A549 (cell line): Measurements from ENCODE around the gene TNRC18.

Experiments
- CBX8 ChIP-seq: fragments of 200-600 bp; sonication (generic); IDR thresholded peaks from 2 replicates; pipeline ENCODE4 v1.6.1; 2016
- CTCF ChIP-seq: fragments of >200 bp; sonication (Bioruptor Twin); formaldehyde crosslinking; IDR thresholded peaks from 3 replicates; pipeline ENCODE4 v1.5.1; 2016
- MAFK ChIP-seq: fragments of 450-650 bp; IDR thresholded peaks from 2 replicates; pipeline ENCODE4 v1.6.1; 2014; ENCODE audit not compliant: partially characterized antibody
- MYC ChIP-seq: IDR thresholded peaks from 2 replicates; pipeline ENCODE4 v1.6.1; 2012; ENCODE audit warnings: mild to moderate bottlenecking, inconsistent platforms, low read length, improper control_type of control experiment, borderline replicate concordance
- PBX3 ChIP-seq: IDR thresholded peaks from 2 replicates; pipeline ENCODE4 v1.6.1; 2012
- PHF8 ChIP-seq: fragments of 200-600 bp; sonication (generic); IDR thresholded peaks from 2 replicates; pipeline ENCODE4 v1.6.1; 2016; ENCODE audit warnings: low read depth, mild to moderate bottlenecking, antibody characterized with exemption, moderate library complexity, borderline replicate concordance
- POLR2A ChIP-seq: IDR thresholded peaks from 2 replicates; pipeline ENCODE4 v1.6.1; 2012; ENCODE audit warnings: mild to moderate bottlenecking, low read length
- RCOR1 ChIP-seq: fragments of 150-350 bp; IDR thresholded peaks from 2 replicates; pipeline ENCODE4 v1.6.1; 2014; ENCODE audit warnings: antibody characterized with exemption, low read length, low read depth
- RNF2 ChIP-seq: fragments of 200-600 bp; sonication (generic); IDR thresholded peaks from 2 replicates; pipeline ENCODE4 v1.6.1; 2016; ENCODE audit warnings: low read depth, mild to moderate bottlenecking, antibody characterized with exemption, moderate library complexity, borderline replicate concordance
- USF2 ChIP-seq: fragments of 450-650 bp; IDR thresholded peaks from 2 replicates; pipeline ENCODE4 v1.6.1; 2014; ENCODE audit warnings: antibody characterized with exemption
- TF ChIP-seq, protein P1 (sequence below): fragments of 200-600 bp; sonication (generic); IDR thresholded peaks from 2 replicates; pipeline ENCODE4 v1.6.1; 2016; ENCODE audit warnings: antibody characterized with exemption, mild to moderate bottlenecking, moderate library complexity
- TF ChIP-seq, protein P2 (sequence below): IDR thresholded peaks from 2 replicates; pipeline ENCODE4 v1.6.1; 2012

DNA sequence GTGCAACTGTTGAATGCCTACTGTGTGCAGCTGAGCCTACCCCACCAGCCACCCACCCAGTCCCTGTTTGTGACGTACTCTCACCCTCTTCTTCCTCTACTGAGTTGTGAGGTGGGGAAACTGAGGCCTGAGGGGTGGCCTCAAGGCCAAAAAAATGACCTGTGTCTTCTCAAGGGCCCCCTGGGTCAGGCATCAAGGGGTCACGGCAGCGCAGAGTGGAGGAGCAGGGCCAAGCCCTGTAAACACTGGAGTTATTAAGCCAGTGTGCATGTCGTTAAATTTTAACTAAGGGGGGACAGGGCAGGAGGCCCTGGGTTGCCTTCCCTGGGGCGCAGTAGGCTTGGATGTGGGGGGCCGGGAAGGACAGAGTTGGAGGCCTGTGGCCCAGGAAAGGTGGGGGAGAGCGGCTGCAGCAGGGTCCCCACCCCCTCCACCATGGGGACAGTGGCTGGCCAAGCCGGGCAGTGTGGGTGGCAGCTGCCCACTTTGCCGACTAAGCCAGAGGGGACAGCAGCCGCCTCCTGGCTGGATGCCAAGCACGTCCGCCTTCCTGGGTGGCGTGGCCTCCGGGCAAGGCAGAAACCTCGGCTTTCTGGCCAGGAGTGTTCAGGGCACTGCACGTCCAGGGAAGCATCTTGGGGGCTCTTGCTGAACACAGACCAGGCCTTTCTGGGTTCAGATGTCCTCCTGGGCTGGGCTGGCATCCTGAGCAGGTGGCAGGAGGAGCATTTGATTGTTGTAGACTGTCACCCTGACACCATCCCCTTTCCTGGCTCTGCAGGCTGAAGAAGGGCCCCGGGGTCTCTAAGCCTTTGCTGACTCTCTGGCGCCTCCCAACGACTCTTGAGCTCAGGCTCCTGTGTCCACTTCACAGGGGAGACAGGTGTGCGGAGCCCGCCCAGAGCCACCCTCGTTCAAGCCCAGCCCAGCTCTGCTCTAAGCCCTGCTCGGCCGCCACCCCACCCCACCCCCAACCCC lies 139.0 kb downstream of the TNRC18 start:
- TF ChIP-seq USF2 (no peak), CTCF (peak; percentile 60), POLR2A (no peak), MAFK (no peak), PBX3 (no peak), RCOR1 (no peak), CBX8 (no peak), PHF8 (no peak), RNF2 (no peak), MYC (no peak)
- TF ChIP-seq, protein P1, sequence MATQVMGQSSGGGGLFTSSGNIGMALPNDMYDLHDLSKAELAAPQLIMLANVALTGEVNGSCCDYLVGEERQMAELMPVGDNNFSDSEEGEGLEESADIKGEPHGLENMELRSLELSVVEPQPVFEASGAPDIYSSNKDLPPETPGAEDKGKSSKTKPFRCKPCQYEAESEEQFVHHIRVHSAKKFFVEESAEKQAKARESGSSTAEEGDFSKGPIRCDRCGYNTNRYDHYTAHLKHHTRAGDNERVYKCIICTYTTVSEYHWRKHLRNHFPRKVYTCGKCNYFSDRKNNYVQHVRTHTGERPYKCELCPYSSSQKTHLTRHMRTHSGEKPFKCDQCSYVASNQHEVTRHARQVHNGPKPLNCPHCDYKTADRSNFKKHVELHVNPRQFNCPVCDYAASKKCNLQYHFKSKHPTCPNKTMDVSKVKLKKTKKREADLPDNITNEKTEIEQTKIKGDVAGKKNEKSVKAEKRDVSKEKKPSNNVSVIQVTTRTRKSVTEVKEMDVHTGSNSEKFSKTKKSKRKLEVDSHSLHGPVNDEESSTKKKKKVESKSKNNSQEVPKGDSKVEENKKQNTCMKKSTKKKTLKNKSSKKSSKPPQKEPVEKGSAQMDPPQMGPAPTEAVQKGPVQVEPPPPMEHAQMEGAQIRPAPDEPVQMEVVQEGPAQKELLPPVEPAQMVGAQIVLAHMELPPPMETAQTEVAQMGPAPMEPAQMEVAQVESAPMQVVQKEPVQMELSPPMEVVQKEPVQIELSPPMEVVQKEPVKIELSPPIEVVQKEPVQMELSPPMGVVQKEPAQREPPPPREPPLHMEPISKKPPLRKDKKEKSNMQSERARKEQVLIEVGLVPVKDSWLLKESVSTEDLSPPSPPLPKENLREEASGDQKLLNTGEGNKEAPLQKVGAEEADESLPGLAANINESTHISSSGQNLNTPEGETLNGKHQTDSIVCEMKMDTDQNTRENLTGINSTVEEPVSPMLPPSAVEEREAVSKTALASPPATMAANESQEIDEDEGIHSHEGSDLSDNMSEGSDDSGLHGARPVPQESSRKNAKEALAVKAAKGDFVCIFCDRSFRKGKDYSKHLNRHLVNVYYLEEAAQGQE = no peak
- TF ChIP-seq, protein P2, sequence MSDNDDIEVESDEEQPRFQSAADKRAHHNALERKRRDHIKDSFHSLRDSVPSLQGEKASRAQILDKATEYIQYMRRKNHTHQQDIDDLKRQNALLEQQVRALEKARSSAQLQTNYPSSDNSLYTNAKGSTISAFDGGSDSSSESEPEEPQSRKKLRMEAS = peak; percentile 41; the same call in 1 of the 2 replicates
